SK-N-MC (cell line): ENCODE measurements around the gene C6orf118.

Source experiments
- FOXP2 ChIP-seq: optimal IDR thresholded peaks from 2 replicates; pipeline ENCODE3; 2011; ENCODE audit warnings: mild to moderate bottlenecking, moderate library complexity; ENCODE audit not compliant: insufficient read depth; ENCODE audit errors: extremely low read length, control extremely low read depth
- POLR2AphosphoS5 ChIP-seq: IDR thresholded peaks from 2 replicates; pipeline ENCODE4 v1.6.1; 2012; ENCODE audit warnings: mild to moderate bottlenecking, low read depth, low read length, borderline replicate concordance

DNA sequence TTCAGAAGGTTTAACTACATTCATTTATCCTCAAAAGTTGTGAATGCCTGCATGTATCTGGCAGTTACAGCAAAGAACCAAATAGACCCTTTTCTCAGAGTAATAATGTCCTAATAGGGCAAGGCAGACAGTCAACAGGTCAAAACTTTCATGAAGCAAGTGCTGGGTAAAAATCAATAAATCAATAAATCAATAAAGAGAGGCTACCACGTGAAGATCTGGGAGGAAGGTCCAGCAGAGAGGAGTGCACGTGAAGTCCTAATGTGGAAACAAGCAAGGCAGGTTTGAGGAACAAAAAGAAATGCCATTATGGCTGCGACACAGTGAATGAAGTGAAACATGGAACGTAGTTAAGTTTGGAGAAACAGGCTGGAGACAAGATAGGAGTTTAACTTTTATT lies 36.3 kb upstream of the C6orf118 start:
- no peak for TF ChIP-seq FOXP2
- no peak for TF ChIP-seq POLR2AphosphoS5
